Measurements from ENCODE around the gene CFAP97D1.

DNA sequence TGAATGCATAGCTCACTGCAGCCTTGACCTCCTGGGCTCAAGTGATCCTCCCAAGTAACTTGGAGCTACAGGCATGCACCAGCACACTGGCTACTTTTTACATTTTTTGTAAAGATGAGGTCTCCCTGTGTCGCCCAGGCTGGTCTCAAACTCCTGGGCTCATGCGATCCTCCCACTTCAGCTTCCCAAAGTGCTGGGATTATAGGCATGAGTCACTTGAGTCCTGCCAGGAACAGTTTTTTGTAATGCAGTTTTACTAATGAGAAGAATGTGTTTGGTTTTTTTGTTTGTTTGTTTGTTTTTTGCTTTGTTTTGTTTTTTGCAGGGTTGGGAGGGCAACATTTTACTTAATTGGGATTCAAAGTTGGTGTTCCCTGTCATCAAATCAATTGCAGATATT, 43.8 kb upstream of the CFAP97D1 start:
- no peak for TF ChIP-seq CTCF (conservative IDR thresholded peaks at IDR 0.05; ENCODE audit: low read depth in 2 of 2)
- TF ChIP-seq EZH2 (IDR thresholded peaks at IDR 0.05; ENCODE audit: low read depth, unreplicated experiment) = no peak
- TF ChIP-seq, protein P1, sequence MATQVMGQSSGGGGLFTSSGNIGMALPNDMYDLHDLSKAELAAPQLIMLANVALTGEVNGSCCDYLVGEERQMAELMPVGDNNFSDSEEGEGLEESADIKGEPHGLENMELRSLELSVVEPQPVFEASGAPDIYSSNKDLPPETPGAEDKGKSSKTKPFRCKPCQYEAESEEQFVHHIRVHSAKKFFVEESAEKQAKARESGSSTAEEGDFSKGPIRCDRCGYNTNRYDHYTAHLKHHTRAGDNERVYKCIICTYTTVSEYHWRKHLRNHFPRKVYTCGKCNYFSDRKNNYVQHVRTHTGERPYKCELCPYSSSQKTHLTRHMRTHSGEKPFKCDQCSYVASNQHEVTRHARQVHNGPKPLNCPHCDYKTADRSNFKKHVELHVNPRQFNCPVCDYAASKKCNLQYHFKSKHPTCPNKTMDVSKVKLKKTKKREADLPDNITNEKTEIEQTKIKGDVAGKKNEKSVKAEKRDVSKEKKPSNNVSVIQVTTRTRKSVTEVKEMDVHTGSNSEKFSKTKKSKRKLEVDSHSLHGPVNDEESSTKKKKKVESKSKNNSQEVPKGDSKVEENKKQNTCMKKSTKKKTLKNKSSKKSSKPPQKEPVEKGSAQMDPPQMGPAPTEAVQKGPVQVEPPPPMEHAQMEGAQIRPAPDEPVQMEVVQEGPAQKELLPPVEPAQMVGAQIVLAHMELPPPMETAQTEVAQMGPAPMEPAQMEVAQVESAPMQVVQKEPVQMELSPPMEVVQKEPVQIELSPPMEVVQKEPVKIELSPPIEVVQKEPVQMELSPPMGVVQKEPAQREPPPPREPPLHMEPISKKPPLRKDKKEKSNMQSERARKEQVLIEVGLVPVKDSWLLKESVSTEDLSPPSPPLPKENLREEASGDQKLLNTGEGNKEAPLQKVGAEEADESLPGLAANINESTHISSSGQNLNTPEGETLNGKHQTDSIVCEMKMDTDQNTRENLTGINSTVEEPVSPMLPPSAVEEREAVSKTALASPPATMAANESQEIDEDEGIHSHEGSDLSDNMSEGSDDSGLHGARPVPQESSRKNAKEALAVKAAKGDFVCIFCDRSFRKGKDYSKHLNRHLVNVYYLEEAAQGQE (IDR thresholded peaks at IDR 0.05; ENCODE audit: unreplicated experiment) = no peak
- no peak for TF ChIP-seq POLR2AphosphoS5 (IDR thresholded peaks at IDR 0.05; ENCODE audit: low read depth)
- no peak for TF ChIP-seq CREB1 (CRISPR knock-in tag; IDR thresholded peaks at IDR 0.05; ENCODE audit: low read depth)
- TF ChIP-seq ZNF462 (CRISPR knock-in tag; IDR thresholded peaks at IDR 0.05) = no peak
- no peak for TF ChIP-seq EZH2phosphoT487 (IDR thresholded peaks at IDR 0.05; ENCODE audit: unreplicated experiment)
- no peak for TF ChIP-seq ZNF114 (CRISPR knock-in tag; IDR thresholded peaks at IDR 0.05)
- no peak for TF ChIP-seq NANOG (IDR thresholded peaks at IDR 0.05; ENCODE audit: borderline replicate concordance)
- no peak for TF ChIP-seq ZNF331 (CRISPR knock-in tag; IDR thresholded peaks at IDR 0.05; ENCODE audit: low read depth)
- TF ChIP-seq, protein P2, sequence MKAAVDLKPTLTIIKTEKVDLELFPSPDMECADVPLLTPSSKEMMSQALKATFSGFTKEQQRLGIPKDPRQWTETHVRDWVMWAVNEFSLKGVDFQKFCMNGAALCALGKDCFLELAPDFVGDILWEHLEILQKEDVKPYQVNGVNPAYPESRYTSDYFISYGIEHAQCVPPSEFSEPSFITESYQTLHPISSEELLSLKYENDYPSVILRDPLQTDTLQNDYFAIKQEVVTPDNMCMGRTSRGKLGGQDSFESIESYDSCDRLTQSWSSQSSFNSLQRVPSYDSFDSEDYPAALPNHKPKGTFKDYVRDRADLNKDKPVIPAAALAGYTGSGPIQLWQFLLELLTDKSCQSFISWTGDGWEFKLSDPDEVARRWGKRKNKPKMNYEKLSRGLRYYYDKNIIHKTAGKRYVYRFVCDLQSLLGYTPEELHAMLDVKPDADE (IDR thresholded peaks at IDR 0.05) = no peak
- no peak for TF ChIP-seq JUNB (IDR thresholded peaks at IDR 0.05; ENCODE audit: unreplicated experiment)
- no peak for TF ChIP-seq STAT1 (IDR thresholded peaks at IDR 0.05; ENCODE audit: unreplicated experiment)

Measured in GM23338 (cell line).